NCI-H2171 (cell line): ENCODE results near the gene POU2F3.

ENCODE experiments used
- DNase-seq: peaks from one replicate; lab custom pipeline; 2025; lab: John Stamatoyannopoulos, UW

Gene POU2F3

DNA sequence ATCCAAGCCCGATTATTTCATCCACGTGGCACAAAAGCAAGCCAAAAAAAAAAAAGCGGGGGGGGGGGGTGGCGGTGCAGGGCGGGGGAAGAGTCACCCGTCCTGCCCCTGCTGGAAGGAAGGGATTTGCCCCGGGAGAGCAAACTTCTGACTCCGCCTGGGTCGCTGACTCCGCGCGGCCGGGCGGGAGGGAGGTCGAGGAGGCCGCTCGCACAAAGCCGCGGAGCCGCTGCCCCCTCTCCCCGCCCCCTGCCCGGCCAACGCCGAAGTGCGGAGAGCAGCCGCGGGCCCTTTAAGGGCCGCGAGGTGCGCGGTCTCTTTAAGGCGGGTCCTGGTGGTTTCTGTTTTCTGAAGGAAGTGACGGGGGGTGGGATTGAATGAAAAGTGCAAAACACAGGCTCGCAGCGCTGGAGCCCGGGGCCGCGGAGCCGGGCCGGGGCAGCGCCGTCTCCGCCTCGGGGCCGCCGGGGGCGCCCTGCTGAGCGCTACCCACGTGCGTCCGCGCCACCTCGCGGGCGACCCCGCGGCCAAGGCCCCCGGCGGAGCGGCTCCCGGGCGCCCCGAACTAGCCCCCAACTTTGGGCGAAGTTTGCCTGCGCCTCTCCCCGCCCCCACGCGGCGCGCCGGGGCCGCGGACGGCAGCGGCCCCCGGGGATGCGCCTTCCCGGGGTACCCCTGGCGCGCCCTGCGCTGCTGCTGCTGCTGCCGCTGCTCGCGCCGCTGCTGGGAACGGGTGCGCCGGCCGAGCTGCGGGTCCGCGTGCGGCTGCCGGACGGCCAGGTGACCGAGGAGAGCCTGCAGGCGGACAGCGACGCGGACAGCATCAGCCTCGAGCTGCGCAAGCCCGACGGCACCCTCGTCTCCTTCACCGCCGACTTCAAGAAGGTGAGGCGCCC lies 29.1 kb upstream of the POU2F3 start, which contains the start of gene OAF:
Gene OAF (plus strand): TSS at position 407 of the 896 bp plus-strand sequence. CDS start 248 bp downstream, at position 655.
- DNase-seq: no peak

DNA sequence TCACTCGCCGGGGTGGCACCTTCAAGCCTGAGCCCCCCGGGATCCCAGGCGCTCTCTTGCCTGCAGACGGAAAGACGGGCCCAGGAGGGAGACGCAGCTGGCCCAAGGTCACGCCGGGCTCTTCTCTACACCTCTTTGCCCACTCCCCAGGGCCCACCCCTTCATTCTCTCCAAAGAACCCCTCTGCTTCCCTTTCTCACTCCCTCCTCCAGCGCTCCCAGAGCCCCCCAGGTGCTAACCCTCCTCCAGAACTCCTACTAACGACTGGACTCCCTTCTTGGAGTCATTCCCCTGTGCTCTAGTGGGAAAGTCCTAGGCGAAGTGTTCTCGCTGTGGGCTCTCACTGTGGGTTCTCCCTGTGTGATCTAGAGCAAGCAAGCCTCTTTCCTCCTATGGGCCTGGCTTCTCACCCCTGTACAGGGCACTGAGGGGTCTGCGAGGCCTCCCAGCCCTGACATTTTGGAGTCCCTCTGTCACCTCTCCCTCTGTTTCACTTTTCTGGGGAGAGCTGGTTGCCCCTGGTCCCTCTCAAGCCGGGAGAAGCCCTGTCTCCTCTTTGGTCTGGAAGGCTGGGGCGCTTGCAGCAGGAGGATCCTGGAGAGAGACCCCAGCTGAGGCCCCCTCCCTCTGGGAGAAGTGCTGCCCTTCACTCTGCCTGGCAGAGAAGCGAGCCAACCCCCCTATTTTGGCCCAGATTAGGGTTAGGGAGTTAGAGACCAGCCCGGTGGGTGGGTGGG lies 28.2 kb upstream of the POU2F3 start:
- no peak for DNase-seq

DNA sequence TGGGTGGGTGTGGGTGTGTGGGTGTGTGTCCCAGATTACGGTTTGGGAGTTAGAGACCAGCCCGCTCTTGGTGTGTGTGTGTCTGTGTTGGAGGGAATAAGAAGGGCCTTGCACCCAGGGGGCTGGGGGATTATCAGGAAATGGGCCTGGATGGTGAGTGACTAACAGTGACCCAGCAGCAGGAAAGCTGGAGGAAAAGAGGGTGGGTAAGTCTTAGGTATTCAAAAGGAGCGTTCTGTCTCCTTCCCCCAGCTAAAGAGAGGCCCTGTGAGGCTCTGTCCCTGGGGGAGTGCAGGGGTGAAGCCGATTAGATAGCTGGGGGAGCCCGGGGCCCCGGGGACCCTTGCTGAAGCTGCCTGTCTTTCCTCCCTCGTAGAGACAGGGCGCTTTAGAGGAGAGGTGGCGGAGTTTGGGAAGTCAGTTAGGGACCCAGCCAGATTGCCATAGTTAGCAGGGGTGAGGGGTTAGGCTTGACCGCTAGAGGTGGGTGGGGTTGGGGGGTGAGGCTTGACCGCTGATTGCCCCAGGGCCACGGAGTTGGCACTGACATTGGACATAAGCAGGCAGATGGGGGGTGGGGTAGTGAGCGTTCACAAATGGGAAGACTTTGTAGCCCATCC lies 27.6 kb upstream of the POU2F3 start:
- no peak for DNase-seq

DNA sequence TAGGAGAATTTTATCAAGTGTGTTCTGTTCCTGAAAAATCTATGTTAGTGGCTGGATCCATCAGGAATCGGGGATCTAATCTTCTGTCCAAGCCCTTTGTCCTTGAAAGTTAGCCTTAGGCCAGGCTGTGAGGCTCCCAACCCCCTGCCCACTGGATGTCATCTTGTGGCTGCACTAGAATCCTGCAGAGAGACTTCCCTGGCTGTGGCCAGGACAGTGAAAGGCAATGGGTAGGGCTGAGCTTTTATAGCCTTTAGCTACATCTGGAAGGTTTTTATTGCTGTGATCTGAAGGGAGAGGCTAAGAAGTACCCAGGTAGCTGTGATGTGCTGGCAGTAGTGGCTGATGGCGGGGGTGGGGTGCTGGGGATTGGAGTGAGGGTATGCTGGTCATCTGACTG lies 27.0 kb upstream of the POU2F3 start:
- DNase-seq: no peak

DNA sequence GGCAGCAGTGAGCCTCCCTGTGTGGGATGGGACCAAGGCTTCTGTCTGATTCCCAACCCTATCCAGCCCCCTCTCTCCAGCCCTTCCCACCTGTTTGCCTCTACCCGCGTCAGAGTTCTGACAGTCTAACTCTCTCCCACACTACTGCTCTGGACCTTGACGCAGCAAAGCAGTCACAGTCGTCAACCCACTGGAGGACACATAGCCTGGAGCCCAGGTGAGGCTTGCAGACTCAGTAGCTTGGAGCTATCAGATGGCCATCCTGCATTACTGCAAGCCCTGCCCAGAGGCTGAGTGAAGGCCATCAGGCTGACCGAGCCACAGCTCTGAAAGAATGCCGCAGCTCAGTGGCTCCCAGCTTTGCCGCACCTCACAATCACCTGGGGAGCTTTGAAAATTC lies 25.4 kb upstream of the POU2F3 start:
- no peak for DNase-seq

DNA sequence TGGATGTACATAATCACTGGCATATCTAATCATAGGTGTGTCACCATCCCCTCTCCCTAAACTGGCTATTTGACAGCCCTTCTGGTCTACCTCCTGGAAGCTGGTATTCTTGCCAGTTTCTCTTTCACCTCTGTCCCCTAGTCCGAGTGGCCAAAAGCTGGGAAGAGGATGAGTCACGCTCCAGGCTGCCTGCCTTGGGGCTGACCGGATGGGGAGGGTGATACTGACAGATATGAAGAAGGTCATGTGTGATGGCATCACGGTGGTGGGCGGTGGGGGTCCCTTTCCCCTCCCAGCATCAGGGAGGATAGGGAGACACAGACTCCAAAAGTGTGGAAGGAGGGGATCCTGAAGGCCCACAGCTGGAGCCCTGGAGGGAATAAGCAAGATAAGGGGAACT lies 24.3 kb upstream of the POU2F3 start:
- DNase-seq: no peak

DNA sequence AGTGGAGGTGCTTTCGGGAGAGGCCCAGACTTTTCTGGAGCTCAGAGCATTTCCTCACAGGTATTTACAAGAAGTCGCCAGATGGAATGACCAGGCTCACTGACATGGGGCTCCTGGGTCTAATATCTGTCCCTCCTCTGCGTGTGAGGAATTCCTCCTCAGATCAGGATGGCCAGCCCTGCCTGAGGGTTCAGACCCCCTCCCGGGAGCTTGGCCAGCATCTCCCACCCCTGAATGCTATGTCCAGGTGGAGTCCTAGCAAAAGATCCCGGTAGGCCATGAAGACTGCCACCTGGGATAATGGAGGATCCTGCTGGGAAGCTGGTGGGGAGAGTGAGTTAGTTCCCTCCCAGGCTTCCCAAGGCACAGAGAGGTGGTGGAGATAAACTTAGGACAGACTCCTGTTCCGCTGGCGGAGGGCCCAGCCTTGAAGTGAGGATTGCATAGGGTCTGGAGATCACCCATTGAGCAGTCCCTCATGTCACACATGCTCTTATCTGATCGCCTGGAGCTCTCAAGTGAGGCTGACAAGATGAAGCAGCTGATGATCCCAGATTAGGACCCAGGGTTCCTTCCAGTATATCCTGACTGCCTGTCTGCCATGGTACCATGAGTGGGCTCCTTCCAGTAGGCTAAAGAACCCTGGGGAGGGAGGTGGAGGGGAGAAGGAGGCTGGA lies 23.4 kb upstream of the POU2F3 start:
- DNase-seq: no peak

DNA sequence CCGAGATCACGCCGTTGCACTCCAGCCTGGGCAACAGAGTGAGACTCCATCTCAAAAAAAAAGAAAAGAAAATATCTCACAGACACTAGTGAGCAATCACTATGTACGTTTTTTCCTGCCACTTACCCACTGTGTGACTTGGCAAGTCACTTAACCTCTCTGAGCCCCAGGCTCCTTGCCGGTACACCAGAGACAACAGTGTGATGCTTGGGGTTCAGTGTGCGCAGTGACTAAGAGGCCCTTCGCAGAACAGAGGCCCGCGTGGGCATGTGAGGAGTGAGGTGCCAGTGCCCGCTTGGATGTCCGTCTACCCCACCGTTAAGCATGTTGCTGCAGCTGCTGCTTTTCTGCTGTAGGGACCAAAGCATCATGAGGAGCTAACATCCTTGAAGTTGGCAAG lies 22.4 kb upstream of the POU2F3 start:
- DNase-seq: no peak

DNA sequence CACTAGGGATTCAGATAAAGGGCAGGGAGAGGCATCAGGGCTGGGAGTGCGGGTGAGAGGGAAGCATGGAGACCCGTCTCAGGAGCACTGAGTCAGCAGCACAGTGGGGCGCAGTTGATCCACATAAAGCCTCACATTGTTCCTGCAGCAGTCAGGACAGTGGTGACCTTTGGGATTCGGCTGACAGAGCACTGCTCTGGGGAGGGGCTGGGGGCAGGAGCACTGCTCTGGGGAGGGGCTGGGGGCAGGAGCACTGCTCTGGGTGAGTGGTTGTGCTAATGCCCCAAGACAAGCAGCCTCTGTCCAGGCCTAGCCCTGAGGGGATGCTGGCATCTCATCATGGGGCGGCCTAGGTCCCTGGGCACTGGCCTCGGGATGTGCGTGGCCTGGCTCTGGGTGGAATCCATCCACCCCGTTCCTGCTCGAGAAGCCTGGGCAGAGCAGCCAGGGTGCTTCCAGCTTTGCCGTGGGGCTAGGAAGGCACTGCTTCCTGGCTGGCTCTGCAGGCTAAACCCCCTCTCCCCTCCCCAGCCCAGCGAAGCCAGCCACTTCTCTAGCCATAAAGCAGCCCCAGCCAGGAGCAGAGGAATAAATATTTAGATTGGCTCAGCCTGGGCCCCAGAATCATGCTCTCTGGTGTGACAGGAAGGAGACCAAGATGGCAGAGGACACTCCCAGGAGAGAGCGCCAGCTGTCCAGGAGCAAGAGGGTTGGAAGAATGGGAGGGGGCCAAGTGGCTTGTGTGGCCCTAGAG lies 21.8 kb upstream of the POU2F3 start:
- no peak for DNase-seq

DNA sequence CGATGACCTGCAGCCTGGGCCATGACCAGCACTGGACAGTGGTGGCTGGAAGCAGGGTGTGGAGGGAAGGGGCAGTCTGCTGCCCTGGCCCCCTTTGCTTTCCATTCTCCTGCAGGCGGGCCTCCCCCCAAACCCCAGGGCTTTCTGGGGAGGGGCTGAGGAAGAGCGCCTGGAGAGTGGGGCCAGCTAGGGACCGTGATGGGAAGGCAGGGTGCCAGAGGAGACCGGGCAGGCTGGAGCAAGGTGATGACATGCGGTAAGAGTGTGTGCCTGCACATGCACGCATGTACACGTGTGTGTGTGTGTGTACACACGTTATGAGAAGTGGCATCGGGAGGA lies 21.3 kb upstream of the POU2F3 start:
- no peak for DNase-seq

DNA sequence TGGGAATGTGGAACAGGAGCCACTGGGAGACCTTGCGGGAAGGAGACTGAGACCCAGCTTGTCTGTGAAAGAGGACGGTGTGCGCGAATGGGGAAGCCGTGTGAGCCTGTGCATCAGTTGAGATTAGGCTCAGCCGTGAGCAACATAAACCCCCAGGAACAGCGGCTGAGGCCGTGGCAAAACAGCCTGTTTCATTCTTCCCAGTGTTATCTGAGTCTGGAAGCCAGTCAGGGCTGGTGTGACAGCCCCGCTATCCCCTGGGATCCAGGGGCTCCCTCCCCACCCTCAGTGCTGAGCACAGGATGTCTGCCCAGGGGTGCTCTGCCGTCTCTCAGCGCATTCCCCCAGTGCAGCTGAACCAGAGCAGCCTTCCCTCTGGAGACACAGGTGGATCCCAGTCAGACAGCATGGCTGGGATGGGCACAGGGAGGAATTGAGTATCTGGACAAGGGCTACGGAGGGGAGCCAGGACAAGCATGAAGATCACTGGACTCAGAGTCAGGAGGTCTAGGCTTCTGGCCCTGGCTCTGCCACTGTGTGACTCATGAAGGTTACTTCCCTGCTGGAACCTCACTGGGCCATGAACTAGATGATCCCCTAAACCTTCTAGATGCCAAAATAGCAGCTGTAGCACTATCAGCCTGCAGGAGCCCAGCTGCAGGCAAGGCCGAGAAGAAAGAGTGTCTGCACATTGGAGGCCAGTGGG lies 20.6 kb upstream of the POU2F3 start:
- no peak for DNase-seq

DNA sequence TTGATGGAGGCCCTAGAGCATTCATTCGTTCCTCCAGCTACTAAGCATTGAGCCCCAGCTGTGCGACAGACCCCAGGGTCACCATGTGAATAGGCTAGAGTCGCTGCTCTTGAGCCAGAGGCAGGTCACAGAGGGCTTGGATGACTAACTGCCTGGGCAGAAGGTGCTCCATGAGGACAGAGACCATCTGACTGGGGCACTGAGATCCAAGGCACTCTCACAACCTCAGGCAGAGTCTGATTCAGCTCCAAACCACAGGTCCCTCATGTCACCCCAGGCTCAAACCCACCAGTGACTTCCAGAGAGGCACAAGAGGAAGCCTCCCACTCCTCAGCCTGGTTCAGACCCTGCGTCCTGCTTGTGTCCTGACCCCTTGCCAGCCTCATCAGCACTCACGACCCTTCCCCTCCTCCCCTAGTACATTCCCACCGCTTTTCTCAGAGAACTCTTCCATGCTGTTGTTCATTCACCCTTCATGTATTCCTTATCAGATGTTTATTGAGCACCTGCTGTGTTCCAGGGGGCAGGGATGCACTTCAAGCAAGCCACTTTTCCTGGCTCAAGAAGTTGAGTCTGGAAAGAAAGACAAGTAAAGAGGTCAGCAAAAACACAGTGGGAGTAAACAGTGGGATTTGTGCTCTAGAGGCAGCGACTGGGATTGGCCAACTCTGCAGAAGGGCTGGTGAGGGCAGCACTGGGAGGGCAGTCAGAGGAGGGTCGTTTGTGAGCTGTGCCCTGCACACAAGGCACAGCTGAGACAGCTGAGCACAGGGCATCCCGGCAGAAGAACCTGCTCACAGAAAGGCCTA lies 19.8 kb upstream of the POU2F3 start:
- no peak for DNase-seq

DNA sequence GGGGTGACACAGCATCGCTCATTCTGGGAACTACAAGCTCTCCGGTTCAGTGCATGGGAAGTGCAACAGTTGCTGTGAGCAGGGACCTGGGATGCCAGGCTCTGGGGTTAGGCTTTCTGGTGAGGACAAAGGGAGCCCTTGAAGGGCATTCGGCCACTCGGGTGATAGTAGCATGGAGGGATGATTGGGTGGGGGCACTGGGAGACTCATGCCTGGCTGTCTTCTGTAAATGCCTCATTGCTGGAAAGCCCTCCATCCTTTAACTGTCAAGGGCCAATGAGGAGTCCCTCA lies 19.2 kb upstream of the POU2F3 start:
- DNase-seq: no peak

DNA sequence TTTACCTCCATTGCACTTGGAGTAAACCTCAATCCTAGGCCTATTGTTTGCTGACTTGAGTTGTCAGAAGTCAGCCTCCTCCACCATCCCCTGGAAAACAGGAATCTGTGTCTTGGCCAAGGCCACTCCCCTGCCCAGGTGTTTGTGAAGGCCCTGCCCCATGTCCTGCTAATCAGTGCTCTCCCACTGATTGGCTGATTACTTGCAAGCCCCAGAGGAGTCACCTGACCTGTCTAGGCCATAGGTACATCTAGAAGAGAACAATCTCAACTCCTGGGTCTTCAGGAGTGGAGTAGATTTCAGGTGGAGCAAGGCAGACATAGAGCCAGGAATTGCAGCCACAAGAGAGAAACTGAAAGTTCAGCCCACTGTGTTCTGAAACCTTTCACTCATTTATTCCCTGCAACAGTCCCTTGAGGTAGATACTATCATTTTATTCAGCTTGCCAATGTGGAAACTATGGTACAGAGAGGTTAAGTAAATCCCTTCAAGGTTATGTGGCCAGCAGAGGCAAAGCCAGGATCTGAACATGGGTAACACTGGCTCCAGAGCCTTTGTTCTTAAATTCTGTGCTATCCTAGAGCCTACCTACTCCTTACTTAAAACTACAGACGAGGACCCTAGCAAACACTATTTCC lies 18.7 kb upstream of the POU2F3 start:
- no peak for DNase-seq

DNA sequence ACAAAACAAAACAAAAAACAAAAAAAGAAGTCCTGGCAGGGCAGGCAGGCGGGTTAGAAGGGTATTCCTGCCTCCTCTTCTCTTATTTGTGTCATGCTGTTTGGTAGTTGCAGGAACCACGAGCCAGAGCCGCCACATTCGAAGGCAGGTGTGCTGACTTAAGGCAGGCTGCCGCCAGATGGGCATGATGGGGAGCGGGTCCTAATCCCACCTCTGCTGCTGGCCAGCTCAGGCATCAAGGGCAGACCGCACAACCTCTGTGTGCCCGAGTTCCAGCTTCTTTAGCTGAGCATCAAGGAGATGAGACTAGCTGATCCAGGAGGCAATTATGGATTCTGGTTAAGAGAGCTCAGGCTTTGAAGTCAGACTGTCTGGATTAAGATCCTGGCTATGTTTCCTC lies 17.0 kb upstream of the POU2F3 start:
- DNase-seq: no peak

DNA sequence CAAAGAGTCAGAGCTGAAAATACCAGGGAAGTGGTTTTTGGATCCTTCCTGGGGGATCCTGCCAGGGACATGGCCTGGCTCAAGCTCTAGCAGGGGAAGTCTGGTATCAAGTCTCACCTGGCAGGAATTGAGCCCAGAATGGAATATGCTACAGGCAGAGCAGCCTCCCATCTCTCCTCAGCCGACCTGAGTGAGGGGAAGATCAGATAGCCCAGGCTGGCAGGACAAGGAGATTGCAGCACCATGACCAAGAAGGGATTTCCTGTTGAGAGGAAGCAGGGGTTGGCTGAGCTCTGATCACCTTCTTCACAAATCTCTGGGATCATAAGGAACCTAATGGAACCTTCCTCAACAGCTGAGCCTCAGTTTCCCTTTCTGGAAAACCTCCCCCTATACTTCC lies 16.1 kb upstream of the POU2F3 start:
- no peak for DNase-seq

DNA sequence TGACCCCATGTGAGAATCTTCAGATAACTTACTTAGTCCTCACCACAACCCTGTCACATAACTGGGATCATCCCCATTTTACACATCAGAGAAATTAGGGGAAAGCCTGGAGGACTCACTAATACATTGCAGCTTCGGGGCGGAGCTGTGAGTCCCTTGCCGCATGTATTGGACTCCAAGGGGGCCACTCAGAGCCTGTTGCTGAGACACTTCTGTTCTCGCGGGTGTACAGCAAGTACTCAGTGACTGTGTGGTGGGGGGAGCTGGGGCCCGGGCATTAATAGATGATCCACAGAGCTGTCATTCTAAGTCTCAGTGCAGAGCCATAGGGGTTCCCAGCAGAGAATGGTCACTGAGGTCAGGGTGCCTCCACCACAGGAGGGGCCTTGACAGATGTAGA lies 15.6 kb upstream of the POU2F3 start:
- DNase-seq: no peak

DNA sequence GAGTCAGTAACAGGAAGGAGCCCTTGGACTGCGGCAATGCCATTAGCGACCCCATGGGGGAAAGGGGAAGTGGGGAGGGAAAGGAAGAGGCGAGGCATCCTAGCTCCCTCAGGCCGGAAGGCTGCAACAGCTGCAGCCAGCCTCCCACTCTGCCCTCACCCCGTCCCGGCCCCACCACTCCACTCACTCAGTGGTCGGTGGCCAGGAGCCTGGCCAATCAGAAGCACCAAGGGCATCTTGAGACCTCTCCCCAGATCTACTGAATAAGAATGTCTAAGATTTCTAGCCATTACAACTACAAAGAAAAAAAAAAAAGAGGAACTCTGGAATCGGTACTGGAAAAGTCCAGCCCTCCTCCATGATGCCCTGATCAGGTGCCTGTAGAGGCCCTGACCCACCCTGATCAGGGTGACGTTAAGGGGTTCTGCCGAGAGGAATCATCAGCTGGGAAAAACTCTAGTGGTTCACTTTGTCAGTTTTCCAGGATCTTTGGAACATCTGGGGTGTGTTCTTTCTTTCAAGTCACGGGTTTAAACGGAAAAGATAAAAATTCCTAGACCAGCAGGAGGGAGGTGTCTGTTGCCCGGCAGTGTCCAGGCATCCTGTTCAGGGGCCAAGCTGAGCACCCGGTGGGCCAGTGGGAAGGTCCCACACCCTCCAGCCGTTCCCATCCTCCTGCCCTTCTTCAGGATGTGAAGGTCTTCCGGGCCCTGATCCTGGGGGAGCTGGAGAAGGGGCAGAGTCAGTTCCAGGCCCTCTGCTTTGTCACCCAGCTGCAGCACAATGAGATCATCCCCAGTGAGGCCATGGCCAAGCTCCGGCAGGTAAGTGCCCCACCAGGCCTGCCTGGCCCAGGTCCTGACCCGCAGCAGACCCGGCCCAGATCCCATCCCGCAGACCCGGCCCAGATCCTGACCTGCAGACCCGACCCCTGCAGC lies 14.7 kb upstream of the POU2F3 start:
- DNase-seq: no peak

DNA sequence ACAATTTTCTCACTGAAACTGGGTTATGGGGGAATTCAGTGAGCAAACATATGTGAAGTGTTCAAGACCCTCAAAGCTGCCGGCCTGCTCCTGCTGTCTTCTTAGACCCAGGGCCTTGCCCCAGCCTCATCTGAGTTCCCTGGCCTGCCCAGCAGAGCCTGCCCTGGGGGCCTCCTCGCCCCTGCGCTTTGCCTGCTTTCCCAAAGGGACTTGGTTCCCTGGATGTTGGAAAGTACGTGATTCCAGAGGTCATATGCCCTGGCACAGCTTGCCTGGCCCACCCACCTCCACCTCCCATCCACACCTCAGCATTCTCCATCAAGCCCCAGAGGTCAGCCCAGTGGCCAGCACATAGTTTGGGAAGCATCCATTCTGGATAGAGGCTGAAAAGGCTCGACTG lies 13.7 kb upstream of the POU2F3 start:
- no peak for DNase-seq
